GM23338 (cell line): ENCODE measurements around the gene TBRG4. TPM values are rescaled to one million over a fixed set of nuclear protein-coding genes. Genes with fewer than 3 reads are reported as not detected.

Experiments used
- ATAC-seq: fragments of 200-7000 bp; cut with Tn5 transposase; 3 replicates; pipeline ENCODE4 v1.9.1; 2020
- DNase-seq: peaks from one replicate; pipeline ENCODE4 v3.0.0-alpha.2; 2015; ENCODE audit warnings: low spot score
- H2AFZ ChIP-seq: fragments of 200-600 bp; sonication (generic); 2 replicates; pipeline ENCODE4 v1.8.0; 2016; ENCODE audit warnings: antibody characterized with exemption, mild to moderate bottlenecking, moderate library complexity
- H3F3A ChIP-seq: fragments of 200-600 bp; sonication (generic); replicated peaks from 2 replicates; pipeline ENCODE4 v1.8.0; 2017; ENCODE audit warnings: antibody characterized with exemption, mixed run types, low read depth
- H3K27ac ChIP-seq: fragments of 200-600 bp; sonication (generic); 2 replicates; pipeline ENCODE4 v1.6.1; 2016; ENCODE audit warnings: low read depth
- H3K27me3 ChIP-seq: fragments of 200-600 bp; sonication (generic); 2 replicates; pipeline ENCODE4 v1.8.0; 2016; ENCODE audit warnings: mild to moderate bottlenecking, mixed run types, moderate library complexity; ENCODE audit not compliant: insufficient read depth
- H3K36me3 ChIP-seq: fragments of 200-600 bp; sonication (generic); 2 replicates; pipeline ENCODE4 v1.8.0; 2016; ENCODE audit warnings: mild to moderate bottlenecking; ENCODE audit not compliant: insufficient read depth
- H3K4me1 ChIP-seq: fragments of 200-600 bp; sonication (generic); 2 replicates; pipeline ENCODE4 v1.8.0; 2016; ENCODE audit warnings: mild to moderate bottlenecking, moderate library complexity; ENCODE audit not compliant: insufficient read depth
- H3K4me2 ChIP-seq: fragments of 200-600 bp; sonication (generic); 2 replicates; pipeline ENCODE4 v1.7.1; 2017; ENCODE audit warnings: mixed run types
- H3K4me3 ChIP-seq: fragments of 200-600 bp; sonication (generic); 2 replicates; pipeline ENCODE4 v1.6.1; 2016; ENCODE audit warnings: mixed run types
- H3K79me2 ChIP-seq: fragments of 200-600 bp; sonication (generic); replicated peaks from 2 replicates; pipeline ENCODE4 v1.8.0; 2017; ENCODE audit warnings: mild to moderate bottlenecking; ENCODE audit not compliant: insufficient read depth
- H3K9me2 ChIP-seq: fragments of 200-600 bp; sonication (generic); 2 replicates; pipeline ENCODE4 v1.8.0; 2017; ENCODE audit not compliant: insufficient read depth
- H4K20me1 ChIP-seq: fragments of 200-600 bp; sonication (generic); replicated peaks from 2 replicates; pipeline ENCODE4 v1.8.0; 2017; ENCODE audit warnings: mild to moderate bottlenecking; ENCODE audit not compliant: insufficient read depth
- H3K27ac Mint-ChIP-seq: 2 replicates; pipeline ENCODE4 v1.8.0; 2020; ENCODE audit warnings: inconsistent platforms, mild to moderate bottlenecking, moderate library complexity, mixed read lengths
- H3K27me3 Mint-ChIP-seq: 3 replicates; pipeline ENCODE4 v1.8.0; 2022; ENCODE audit warnings: low read depth, mild to moderate bottlenecking, moderate library complexity, mixed read lengths, inconsistent platforms; ENCODE audit not compliant: insufficient read depth, poor library complexity
- H3K36me3 Mint-ChIP-seq: 3 replicates; pipeline ENCODE4 v1.8.0; 2021; ENCODE audit warnings: low read depth, mild to moderate bottlenecking, inconsistent platforms, moderate library complexity, mixed read lengths
- H3K4me1 Mint-ChIP-seq: 3 replicates; pipeline ENCODE4 v1.8.0; 2020; ENCODE audit warnings: mild to moderate bottlenecking, inconsistent platforms, mixed read lengths
- H3K4me3 Mint-ChIP-seq: 3 replicates; pipeline ENCODE4 v1.8.0; 2021; ENCODE audit warnings: moderate library complexity, mild to moderate bottlenecking, inconsistent platforms, mixed read lengths
- H3K9me3 Mint-ChIP-seq: 3 replicates; pipeline ENCODE4 v1.8.0; 2020; ENCODE audit warnings: moderate library complexity, mild to moderate bottlenecking, inconsistent platforms, mixed read lengths
- JUNB ChIP-seq: IDR thresholded peaks from one replicate; pipeline ENCODE4 v1.6.1; 2016; ENCODE audit warnings: antibody characterized with exemption; ENCODE audit not compliant: unreplicated experiment
- STAT1 ChIP-seq: IDR thresholded peaks from one replicate; pipeline ENCODE4 v1.6.1; 2016; ENCODE audit warnings: antibody characterized with exemption; ENCODE audit not compliant: unreplicated experiment
- ZNF462 ChIP-seq: fragments of 250-450 bp; sonication (Bioruptor Pico); IDR thresholded peaks from 2 replicates; pipeline ENCODE4 v1.5.0; 2020; ENCODE audit warnings: mild to moderate bottlenecking, moderate library complexity
- polyA plus RNA-seq: library from polyadenylated mRNA; unstranded; fragments of >200 nt; fragmentation: Nextera tagmentation; extraction: Ambion mirVana; gene quantifications from 2 replicates; pipeline ENCODE4 v1.2.1, GENCODE V29; 2016
- total RNA-seq: library from RNA; depleted of rRNA; stranded (reverse); fragments of >200 nt; shearing (Covaris generic); gene quantifications from 2 replicates; pipeline ENCODE4 v1.2.3, GENCODE V29; 2014
- TF ChIP-seq, protein P1 (sequence below), 2 experiments: fragments of 200-600 bp in 1 of 2; sonication (generic) in 1 of 2; conservative IDR thresholded peaks; 2 replicates each; pipeline versions ENCODE4 v1.5.1 to v1.6.1; 2016 to 2017; ENCODE audit warnings: antibody characterized with exemption in 2 of 2, low read depth in 2 of 2, mild to moderate bottlenecking in 2 of 2, moderate library complexity in 1 of 2

Gene TBRG4
- total and polyA plus RNA-seq, 2 experiments from 2014 or later: 72.5 to 162 TPM

DNA sequence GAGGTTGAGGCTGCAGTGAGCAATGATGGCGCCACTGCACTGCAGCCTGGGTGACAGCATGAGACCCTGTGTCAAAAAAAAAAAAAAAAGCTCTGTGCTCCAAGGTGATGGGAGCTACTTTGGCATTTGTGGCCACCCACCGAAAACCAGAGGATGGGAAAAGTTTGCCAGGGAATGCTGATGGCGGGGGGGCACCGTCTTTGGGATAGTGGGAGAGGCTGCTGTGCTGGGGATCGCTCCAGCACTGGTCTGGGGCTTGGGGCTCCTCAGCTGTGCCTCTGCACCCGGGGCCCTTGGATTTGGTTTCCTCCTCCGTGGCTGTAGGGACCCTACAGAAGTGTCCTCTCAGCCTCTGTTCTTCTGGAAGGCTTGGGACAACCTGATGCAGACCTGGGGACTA lies 34.4 kb upstream of the TBRG4 start (continued):
- TF ChIP-seq ZNF462 (CRISPR knock-in tag): no peak

DNA sequence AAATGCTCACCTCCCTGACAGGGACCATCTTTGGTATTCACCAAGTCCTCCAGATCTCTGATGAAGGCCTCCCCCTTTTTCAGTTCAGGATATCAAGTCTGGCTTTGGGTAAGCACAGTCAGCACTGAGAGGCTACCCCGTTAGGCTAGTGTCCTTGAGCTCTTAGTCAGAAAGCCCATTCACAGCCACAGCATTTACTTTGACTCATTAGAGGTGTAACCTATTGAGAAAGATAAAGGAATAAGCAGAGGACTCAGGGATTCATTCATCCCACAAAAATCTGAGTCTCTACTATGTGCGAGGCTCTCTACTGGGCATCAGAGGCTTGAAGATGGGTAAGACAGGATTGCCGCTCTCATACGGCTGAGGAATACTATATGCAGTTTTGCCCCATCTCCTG lies 32.1 kb upstream of the TBRG4 start:
- Histone ChIP-seq H3K27ac (no peak overlapping the region), H3K9me2 (no peaks in the 10 kb centered on the region), H4K20me1 (no peaks in the 10 kb centered on the region), H3F3A (no peaks in the 10 kb centered on the region), H3K4me1 (no peaks in the 10 kb centered on the region), H3K36me3 (no peaks in the 10 kb centered on the region), H3K4me3 (no peak overlapping the region), H3K79me2 (no peaks in the 10 kb centered on the region), H3K27me3 (no peaks in the 10 kb centered on the region), H2AFZ (no peak overlapping the region), H3K4me2 (no peak overlapping the region)
- Mint-ChIP-seq H3K27ac (no peak overlapping the region), H3K4me1 (peaks cover 7% of the 10 kb centered on the region), H3K36me3 (no peaks in the 10 kb centered on the region), H3K9me3 (no peaks in the 10 kb centered on the region; the same call in 2 of the 3 replicates), H3K4me3 (no peak overlapping the region), H3K27me3 (peaks cover 2% of the 10 kb centered on the region)
- ATAC-seq (no peak), DNase-seq (no peak)
- TF ChIP-seq ZNF462 (CRISPR knock-in tag) (no peak), JUNB (no peak), STAT1 (no peak)
- TF ChIP-seq, protein P1, sequence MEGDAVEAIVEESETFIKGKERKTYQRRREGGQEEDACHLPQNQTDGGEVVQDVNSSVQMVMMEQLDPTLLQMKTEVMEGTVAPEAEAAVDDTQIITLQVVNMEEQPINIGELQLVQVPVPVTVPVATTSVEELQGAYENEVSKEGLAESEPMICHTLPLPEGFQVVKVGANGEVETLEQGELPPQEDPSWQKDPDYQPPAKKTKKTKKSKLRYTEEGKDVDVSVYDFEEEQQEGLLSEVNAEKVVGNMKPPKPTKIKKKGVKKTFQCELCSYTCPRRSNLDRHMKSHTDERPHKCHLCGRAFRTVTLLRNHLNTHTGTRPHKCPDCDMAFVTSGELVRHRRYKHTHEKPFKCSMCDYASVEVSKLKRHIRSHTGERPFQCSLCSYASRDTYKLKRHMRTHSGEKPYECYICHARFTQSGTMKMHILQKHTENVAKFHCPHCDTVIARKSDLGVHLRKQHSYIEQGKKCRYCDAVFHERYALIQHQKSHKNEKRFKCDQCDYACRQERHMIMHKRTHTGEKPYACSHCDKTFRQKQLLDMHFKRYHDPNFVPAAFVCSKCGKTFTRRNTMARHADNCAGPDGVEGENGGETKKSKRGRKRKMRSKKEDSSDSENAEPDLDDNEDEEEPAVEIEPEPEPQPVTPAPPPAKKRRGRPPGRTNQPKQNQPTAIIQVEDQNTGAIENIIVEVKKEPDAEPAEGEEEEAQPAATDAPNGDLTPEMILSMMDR (conservative IDR thresholded peaks at IDR 0.05; ENCODE audit: low read depth in 2 of 2): no peak
